Panc1 (cell line): ENCODE results near the gene GUCD1. TPM values are rescaled to one million over a fixed set of nuclear protein-coding genes. Genes with fewer than 3 reads are reported as not detected.

Experiments used
- ATAC-seq: fragments of 200-7000 bp; cut with Tn5 transposase; 2 replicates; pipeline ENCODE4 v1.9.1; 2020; ENCODE audit warnings: mild to moderate bottlenecking, moderate library complexity
- BruUV-seq: library from RNA; stranded (reverse); fragments of 400-500 nt; replicated peaks from 2 replicates; lab custom pipeline; 2021; lab: Mats Ljungman, UMichigan
- CTCF ChIA-PET: fragments of 300-600 bp; sonication (Branson Sonifier 250); formaldehyde crosslinking; loops from one replicate; lab custom pipeline; 2022; ENCODE audit warnings: antibody characterized with exemption; lab: Charles Lee
- POLR2A ChIA-PET: fragments of 300-600 bp; sonication (Branson Sonifier 250); formaldehyde crosslinking; loops from one replicate; lab custom pipeline; 2022; ENCODE audit warnings: antibody characterized with exemption; lab: Charles Lee
- DNase-seq: peaks from one replicate; pipeline ENCODE4 v3.0.0-alpha.2; 2010; ENCODE audit warnings: low read depth, low spot score
- H3K27ac ChIP-seq: 2 replicates; pipeline ENCODE4 v1.5.1; 2011; ENCODE audit warnings: mild to moderate bottlenecking, low read length, inconsistent platforms
- H3K27me3 ChIP-seq: fragments of 200-500 bp; sonication (Bioruptor generic); 2 replicates; pipeline ENCODE4 v1.6.0; 2014; ENCODE audit warnings: low read length, inconsistent platforms; ENCODE audit not compliant: control insufficient read depth, insufficient read depth
- H3K36me3 ChIP-seq: fragments of 200-500 bp; sonication (Bioruptor generic); 2 replicates; pipeline ENCODE4 v1.5.1; 2014; ENCODE audit warnings: inconsistent platforms, mild to moderate bottlenecking, low read length, moderate library complexity; ENCODE audit not compliant: control insufficient read depth, insufficient read depth
- H3K4me1 ChIP-seq: 2 replicates; pipeline ENCODE4 v1.5.1; 2011; ENCODE audit warnings: inconsistent platforms, mild to moderate bottlenecking, low read length, moderate library complexity; ENCODE audit not compliant: control insufficient read depth, insufficient read depth
- H3K4me3 ChIP-seq, 2 experiments: 2 replicates each; pipeline ENCODE4 v1.5.1; 2011 to 2012; ENCODE audit warnings: low read depth in 2 of 2, low read length in 2 of 2, mild to moderate bottlenecking in 2 of 2, inconsistent platforms in 1 of 2, moderate library complexity in 1 of 2
- H3K9me3 ChIP-seq: fragments of 200-500 bp; sonication (Bioruptor generic); 2 replicates; pipeline ENCODE4 v1.5.1; 2014; ENCODE audit warnings: low read depth, mild to moderate bottlenecking, inconsistent platforms, low read length, moderate library complexity; ENCODE audit not compliant: control insufficient read depth, insufficient read depth
- CTCF ChIP-seq: fragments of 450-650 bp; IDR thresholded peaks from 2 replicates; pipeline ENCODE4 v1.5.1; 2017; ENCODE audit warnings: mild to moderate bottlenecking
- POLR2AphosphoS5 ChIP-seq: IDR thresholded peaks from 2 replicates; pipeline ENCODE4 v1.6.1; 2012; ENCODE audit warnings: mild to moderate bottlenecking, low read depth, low read length, moderate library complexity
- SIN3A ChIP-seq: IDR thresholded peaks from 2 replicates; pipeline ENCODE4 v1.6.1; 2012; ENCODE audit warnings: low read depth, mild to moderate bottlenecking, low read length, moderate library complexity, borderline replicate concordance; ENCODE audit not compliant: insufficient read depth
- TCF7L2 ChIP-seq: IDR thresholded peaks from 2 replicates; pipeline ENCODE4 v1.6.1; 2011; ENCODE audit warnings: mild to moderate bottlenecking, low read depth, low read length, inconsistent platforms
- in situ Hi-C: cut with HindIII; loops from 2 replicates; pipeline ENCODE4 v1.10.0; 2016; ENCODE audit warnings: low sequenced_read_pairs, low pct_unique_long_range_greater_than_20kb
- intact Hi-C: fragments of 100-400 bp; cut with micrococcal nuclease; formaldehyde crosslinking; loops from one replicate; pipeline ENCODE4 v1.10.0; 2022; ENCODE audit not compliant: unreplicated experiment
- total RNA-seq: library from RNA; stranded (reverse); gene quantifications from one replicate; pipeline ENCODE4 v1.2.1, GENCODE V29; 2021; ENCODE audit not compliant: unreplicated experiment
- TF ChIP-seq, protein P1 (sequence below), 2 experiments: IDR thresholded peaks; 2 replicates each; pipeline ENCODE4 v1.6.1; 2011 to 2012; ENCODE audit warnings: low read depth in 2 of 2, control low read depth in 1 of 2, low read length in 1 of 2, mild to moderate bottlenecking in 1 of 2, moderate library complexity in 1 of 2; ENCODE audit not compliant: insufficient read depth in 1 of 2

GUCD1 gene
- total RNA-seq, 1 experiment from 2014 or later: 97.7 TPM

GRCh38 chr22:24518771-24519485 lies 36.0 kb downstream of the GUCD1 start:
- BruUV-seq: no TSS peak
- intact Hi-C loops (no loop called here), in situ Hi-C loops (no loop called here)
- Histone ChIP-seq H3K36me3 (no peaks in the 10 kb centered on the region), H3K4me3 (no peak overlapping the region), H3K27ac (no peak overlapping the region), H3K27me3 (no peaks in the 10 kb centered on the region), H3K9me3 (no peaks in the 10 kb centered on the region), H3K4me1 (peaks cover 3% of the 10 kb centered on the region)
- ATAC-seq: no peak
- DNase-seq: no peak
- ChIA-PET CTCF (no interaction called here), POLR2A (no interaction called here)
- TF ChIP-seq TCF7L2: no peak
- TF ChIP-seq, protein P1, sequence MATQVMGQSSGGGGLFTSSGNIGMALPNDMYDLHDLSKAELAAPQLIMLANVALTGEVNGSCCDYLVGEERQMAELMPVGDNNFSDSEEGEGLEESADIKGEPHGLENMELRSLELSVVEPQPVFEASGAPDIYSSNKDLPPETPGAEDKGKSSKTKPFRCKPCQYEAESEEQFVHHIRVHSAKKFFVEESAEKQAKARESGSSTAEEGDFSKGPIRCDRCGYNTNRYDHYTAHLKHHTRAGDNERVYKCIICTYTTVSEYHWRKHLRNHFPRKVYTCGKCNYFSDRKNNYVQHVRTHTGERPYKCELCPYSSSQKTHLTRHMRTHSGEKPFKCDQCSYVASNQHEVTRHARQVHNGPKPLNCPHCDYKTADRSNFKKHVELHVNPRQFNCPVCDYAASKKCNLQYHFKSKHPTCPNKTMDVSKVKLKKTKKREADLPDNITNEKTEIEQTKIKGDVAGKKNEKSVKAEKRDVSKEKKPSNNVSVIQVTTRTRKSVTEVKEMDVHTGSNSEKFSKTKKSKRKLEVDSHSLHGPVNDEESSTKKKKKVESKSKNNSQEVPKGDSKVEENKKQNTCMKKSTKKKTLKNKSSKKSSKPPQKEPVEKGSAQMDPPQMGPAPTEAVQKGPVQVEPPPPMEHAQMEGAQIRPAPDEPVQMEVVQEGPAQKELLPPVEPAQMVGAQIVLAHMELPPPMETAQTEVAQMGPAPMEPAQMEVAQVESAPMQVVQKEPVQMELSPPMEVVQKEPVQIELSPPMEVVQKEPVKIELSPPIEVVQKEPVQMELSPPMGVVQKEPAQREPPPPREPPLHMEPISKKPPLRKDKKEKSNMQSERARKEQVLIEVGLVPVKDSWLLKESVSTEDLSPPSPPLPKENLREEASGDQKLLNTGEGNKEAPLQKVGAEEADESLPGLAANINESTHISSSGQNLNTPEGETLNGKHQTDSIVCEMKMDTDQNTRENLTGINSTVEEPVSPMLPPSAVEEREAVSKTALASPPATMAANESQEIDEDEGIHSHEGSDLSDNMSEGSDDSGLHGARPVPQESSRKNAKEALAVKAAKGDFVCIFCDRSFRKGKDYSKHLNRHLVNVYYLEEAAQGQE (IDR thresholded peaks at IDR 0.05; ENCODE audit: insufficient read depth in 1 of 2, low read depth in 2 of 2, low read length in 1 of 2): no peak
- TF ChIP-seq CTCF: no peak
- TF ChIP-seq POLR2AphosphoS5: no peak
- no peak for TF ChIP-seq SIN3A

- Histone ChIP-seq H3K4me1 (peaks cover 3% of the 10 kb centered on the region), H3K27me3 (no peaks in the 10 kb centered on the region), H3K36me3 (no peaks in the 10 kb centered on the region), H3K9me3 (no peaks in the 10 kb centered on the region), H3K4me3 (no peak overlapping the region), H3K27ac (no peak overlapping the region)
- DNase-seq: no peak
- no TSS peak for BruUV-seq
- ChIA-PET CTCF (no interaction called here), POLR2A (interaction anchor here (0.7 kb wide), 1 partner anchor 9 kb away, joined by 4 read pairs; no protein-coding TSS in a partner anchor)
- no peak for ATAC-seq
- TF ChIP-seq CTCF (no peak), TCF7L2 (no peak), SIN3A (no peak), POLR2AphosphoS5 (no peak)
- TF ChIP-seq, protein P1 (IDR thresholded peaks at IDR 0.05; ENCODE audit: insufficient read depth in 1 of 2, low read depth in 2 of 2, low read length in 1 of 2): no peak
- in situ Hi-C loops (no loop called here), intact Hi-C loops (no loop called here)
Measured at GRCh38 chr22:24518228-24518627, 36.7 kb downstream of the GUCD1 start.
